ENCODE data around the gene SGSH. TPM values are rescaled to one million over a fixed set of nuclear protein-coding genes. Genes with fewer than 3 reads are reported as not detected.
A peak's percentile ranks its signal among the peaks of the same experiment; 100 is the strongest.

The SGSH gene
- total RNA-seq, 1 experiment from 2014 or later: 33.4 TPM

- DNase-seq (ENCODE audit: low spot score): no peak
- no peaks in the 10 kb centered on the region for H3K36me3 ChIP-seq (ENCODE audit: insufficient read depth, low read length, poor library complexity, severe bottlenecking)
- peaks cover 9% of the 10 kb centered on the region for H3K4me1 ChIP-seq (ENCODE audit: insufficient read depth, low read length, poor library complexity, severe bottlenecking)
- H3K9me3 ChIP-seq (ENCODE audit: low read depth, low read length, poor library complexity, severe bottlenecking): no peaks in the 10 kb centered on the region
- H3K27ac ChIP-seq (ENCODE audit: low read depth, low read length, poor library complexity, severe bottlenecking): no peak overlapping the region
- intact Hi-C loops (cut with micrococcal nuclease; ENCODE audit: unreplicated experiment): no loop called here
- TSS peak; percentile 21 for BruUV-seq (replicated peaks)
- peak overlapping the region; percentile 61 for H3K4me3 ChIP-seq (ENCODE audit: low read depth, low read length, poor library complexity, severe bottlenecking)
- ChIA-PET POLR2A (ENCODE audit: low non-redundant PET) (no interaction called here), CTCF (no interaction called here)
- TF ChIP-seq EZH2 (IDR thresholded peaks at IDR 0.05; ENCODE audit: borderline replicate concordance, low read depth, low read length, poor library complexity, severe bottlenecking): no peak
- no peaks in the 10 kb centered on the region for H3K27me3 ChIP-seq (replicated peaks; ENCODE audit: insufficient read depth, low read depth, low read length, poor library complexity)
These were observed 1.4 kb upstream of the SGSH start for GRCh38 chr17:80221351-80222105.

GRCh38 chr17:80220736-80221215 lies 643 bp upstream of the SGSH start:
- intact Hi-C loops (cut with micrococcal nuclease; ENCODE audit: unreplicated experiment): no loop called here
- no TSS peak for BruUV-seq (replicated peaks)
- peak; percentile 51 for DNase-seq (ENCODE audit: low spot score)
- Histone ChIP-seq H3K4me3 (ENCODE audit: low read depth, low read length, poor library complexity, severe bottlenecking) (peak overlapping the region; percentile 61), H3K4me1 (ENCODE audit: insufficient read depth, low read length, poor library complexity, severe bottlenecking) (peaks cover 9% of the 10 kb centered on the region), H3K9me3 (ENCODE audit: low read depth, low read length, poor library complexity, severe bottlenecking) (no peaks in the 10 kb centered on the region), H3K27ac (ENCODE audit: low read depth, low read length, poor library complexity, severe bottlenecking) (peak overlapping the region; percentile 72), H3K27me3 (replicated peaks; ENCODE audit: insufficient read depth, low read depth, low read length, poor library complexity) (no peaks in the 10 kb centered on the region), H3K36me3 (ENCODE audit: insufficient read depth, low read length, poor library complexity, severe bottlenecking) (no peaks in the 10 kb centered on the region)
- ChIA-PET POLR2A (ENCODE audit: low non-redundant PET) (no interaction called here), CTCF (no interaction called here)
- TF ChIP-seq CTCF (conservative IDR thresholded peaks at IDR 0.05; ENCODE audit: low read depth, low read length): no peak
- no peak for TF ChIP-seq EZH2 (IDR thresholded peaks at IDR 0.05; ENCODE audit: borderline replicate concordance, low read depth, low read length, poor library complexity, severe bottlenecking)

GRCh38 chr17:80219763-80220053 lies 425 bp downstream of the SGSH start:
- ChIA-PET CTCF (interaction anchor here (0.7 to 0.8 kb wide), 2 partner anchors 250 to 1020 kb away, joined by 4 to 6 read pairs; partner anchors contain the start of gene NDUFAF8), POLR2A (ENCODE audit: low non-redundant PET) (no interaction called here)
- DNase-seq (ENCODE audit: low spot score): no peak
- BruUV-seq (replicated peaks): no TSS peak
- no peaks in the 10 kb centered on the region for H3K9me3 ChIP-seq (ENCODE audit: low read depth, low read length, poor library complexity, severe bottlenecking)
- intact Hi-C loops (cut with micrococcal nuclease; ENCODE audit: unreplicated experiment): no loop called here
- no peaks in the 10 kb centered on the region for H3K36me3 ChIP-seq (ENCODE audit: insufficient read depth, low read length, poor library complexity, severe bottlenecking)
- peak overlapping the region; percentile 61 for H3K4me3 ChIP-seq (ENCODE audit: low read depth, low read length, poor library complexity, severe bottlenecking)
- TF ChIP-seq EZH2 (IDR thresholded peaks at IDR 0.05; ENCODE audit: borderline replicate concordance, low read depth, low read length, poor library complexity, severe bottlenecking) (no peak), CTCF (conservative IDR thresholded peaks at IDR 0.05; ENCODE audit: low read depth, low read length) (no peak)
- peak overlapping the region; percentile 72 for H3K27ac ChIP-seq (ENCODE audit: low read depth, low read length, poor library complexity, severe bottlenecking)
- no peaks in the 10 kb centered on the region for H3K27me3 ChIP-seq (replicated peaks; ENCODE audit: insufficient read depth, low read depth, low read length, poor library complexity)
- peaks cover 9% of the 10 kb centered on the region for H3K4me1 ChIP-seq (ENCODE audit: insufficient read depth, low read length, poor library complexity, severe bottlenecking)

All from A673 (cell line).